ENCODE data around the gene LSM2.
"Not testable (repeated sequence)": the region's sequence is repeated elsewhere in the genome, so short reads cannot be mapped to it uniquely, and the experiment has no call there.

The LSM2 gene

DNA sequence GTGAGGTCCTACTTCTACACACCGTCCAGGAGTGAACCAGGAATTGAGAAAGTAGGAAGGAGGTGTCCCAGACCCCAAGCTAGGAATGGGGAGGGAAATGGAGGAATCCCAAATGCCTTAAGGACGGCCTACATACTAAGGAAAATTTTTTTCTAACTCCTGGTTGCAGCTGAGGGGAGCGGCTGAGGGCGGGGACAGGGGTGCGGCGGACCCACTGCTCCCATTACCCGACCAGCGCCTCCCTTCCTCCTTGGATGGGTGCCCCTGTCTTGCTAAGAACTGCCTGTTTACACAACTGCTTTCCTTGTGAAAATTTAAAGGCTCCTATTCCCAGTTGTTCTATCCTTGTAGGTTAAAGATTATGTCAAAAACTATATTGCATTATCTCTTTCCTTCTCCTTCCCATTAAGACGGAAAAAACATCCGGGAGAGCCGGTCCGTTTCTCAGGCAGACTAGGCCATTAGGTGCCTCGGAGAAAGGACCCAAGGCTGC, 20.1 kb upstream of the LSM2 start:
- peak in 1 of 2 experiments; percentile 65 for DNase-seq

DNA sequence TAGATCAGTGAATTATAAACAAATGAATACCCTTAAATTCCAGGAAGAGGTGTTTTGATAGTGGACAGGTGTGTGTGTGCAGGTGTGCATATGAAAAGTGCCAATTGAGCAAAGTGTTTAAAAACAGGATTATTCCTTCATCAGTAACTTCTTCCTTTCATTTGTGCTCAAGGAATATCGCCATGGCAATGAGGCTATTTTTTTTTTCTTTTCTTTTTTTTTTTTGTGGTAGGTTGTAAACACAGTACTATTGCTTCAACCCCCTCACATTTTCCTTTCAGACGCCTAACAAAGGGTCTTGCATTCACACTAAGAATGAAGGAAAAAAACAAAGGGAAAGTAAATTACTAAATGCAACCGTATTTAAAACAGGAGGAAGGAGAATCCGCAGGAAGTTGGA, 18.8 kb upstream of the LSM2 start:
- no peak for DNase-seq

DNA sequence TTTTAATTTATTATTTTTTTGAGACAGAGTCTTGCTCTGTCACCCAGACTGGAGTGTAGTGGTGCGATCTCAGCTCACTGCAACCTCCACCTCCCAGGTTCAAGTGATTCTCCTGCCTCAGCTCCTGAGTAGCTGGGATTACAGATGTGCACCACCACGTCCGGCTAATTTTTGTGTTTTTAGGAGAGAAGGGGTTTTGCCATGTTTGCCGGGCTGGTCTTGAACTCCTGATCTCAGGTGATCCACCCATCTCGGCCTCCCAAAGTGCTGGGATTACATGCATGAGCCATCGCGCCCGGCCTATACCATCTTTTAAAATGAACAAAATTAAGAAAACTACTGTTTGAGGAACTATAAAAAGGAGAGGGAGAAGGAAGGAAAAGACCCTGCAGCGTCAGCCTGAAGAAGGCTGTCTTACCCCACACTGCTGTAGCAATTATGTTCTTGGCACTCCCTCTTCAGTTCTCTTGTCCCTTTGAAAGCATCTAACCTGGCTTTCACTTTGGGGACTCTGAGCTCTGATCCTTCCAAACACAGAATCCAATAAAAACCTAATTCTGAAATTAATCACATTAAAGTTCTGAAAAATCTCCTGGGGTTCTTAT, 16.9 kb upstream of the LSM2 start:
- not testable (repeated sequence) for DNase-seq

DNA sequence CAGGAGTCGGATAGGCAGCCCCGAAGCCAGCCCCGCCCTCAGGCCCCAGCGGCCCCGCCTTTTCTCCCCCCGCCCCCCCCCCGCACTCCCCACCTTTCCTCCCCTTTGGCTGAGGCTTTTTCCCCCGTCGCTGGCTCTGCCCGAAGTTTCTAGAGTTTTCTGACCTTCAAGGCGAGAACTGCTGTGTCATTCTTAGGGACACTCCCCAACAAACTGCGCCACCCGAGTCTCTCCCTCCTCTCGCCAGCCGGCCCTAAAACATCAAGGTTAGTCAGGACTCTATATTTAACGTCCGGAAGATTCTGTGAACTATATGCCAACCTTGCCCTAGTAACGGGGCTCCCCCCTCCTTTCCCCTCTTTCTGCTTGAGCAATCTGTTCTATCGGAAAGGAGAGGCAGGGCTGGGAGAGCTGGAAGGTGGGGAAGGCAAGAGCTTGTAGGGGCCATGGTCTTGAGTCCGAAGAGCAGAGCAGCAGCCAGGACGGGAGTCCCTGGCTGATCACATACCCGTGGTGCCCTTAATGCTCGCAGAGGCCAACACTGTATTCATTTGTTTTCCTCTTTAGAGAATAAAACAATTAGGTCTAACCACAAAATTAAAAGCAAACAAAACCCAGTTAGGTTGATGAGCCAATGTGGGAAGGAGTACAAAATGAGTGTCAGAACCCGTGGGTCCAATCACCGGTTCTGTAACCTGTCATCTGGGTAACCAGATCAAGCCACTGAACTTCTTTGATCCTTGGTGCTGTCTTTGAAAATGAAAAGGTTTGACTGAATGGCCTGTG, 15.5 kb upstream of the LSM2 start:
- DNase-seq = no peak

DNA sequence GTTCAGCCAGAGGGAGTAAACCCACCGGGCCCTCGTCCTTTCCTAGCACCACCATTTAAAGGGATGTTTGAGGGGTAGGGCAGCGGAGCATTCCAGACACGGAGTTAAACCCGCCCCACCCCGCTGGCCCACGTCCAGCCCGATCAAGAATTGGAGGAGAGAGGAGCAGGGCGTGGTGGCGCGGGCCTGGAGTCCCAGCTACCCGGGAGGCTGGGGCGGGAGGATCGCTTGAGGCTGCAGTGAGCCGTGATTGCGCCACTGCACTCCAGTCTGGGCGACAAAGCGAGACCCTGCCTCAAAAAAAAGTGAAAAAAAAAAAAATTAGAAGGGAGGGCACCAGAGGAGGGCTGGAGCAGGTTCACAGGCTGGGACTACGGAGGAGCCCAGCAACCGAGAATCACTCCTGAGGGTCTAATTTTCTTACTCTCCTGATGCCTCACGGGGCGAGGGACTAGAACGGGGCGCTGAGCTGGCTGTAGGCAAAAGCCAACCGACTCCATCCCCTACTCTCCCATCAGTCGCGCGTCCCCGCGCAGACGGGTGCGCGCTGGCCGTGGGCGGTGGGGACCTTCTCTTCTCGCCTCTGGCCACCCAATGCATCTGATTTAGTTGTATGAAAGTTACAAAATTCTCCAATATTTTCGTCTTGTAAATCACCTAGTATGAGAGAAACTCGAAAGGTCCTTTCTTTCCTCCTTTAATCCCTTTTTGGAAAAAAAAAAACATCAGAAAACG, 14.7 kb upstream of the LSM2 start:
- peak in 1 of 2 experiments; percentile 5 for DNase-seq

DNA sequence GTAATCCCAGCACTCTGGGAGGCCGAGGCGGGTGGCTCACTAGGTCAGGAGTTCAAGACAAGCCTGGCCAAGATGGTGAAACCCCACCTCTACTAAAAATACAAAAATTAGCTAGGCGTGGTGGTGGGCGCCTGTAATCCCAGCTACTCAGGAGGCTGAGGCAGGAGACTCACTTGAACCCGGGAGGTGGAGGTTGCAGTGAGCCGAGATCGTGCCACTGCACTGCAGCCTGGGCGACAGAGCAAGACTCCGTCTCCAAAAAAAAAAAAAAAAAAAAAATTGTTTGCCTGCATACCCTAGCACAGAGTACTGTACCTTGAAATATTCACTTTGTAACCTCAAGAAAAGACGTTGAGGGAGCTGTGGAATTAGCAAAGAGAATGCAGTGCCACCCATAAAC, 13.6 kb upstream of the LSM2 start:
- DNase-seq = not testable (repeated sequence)

DNA sequence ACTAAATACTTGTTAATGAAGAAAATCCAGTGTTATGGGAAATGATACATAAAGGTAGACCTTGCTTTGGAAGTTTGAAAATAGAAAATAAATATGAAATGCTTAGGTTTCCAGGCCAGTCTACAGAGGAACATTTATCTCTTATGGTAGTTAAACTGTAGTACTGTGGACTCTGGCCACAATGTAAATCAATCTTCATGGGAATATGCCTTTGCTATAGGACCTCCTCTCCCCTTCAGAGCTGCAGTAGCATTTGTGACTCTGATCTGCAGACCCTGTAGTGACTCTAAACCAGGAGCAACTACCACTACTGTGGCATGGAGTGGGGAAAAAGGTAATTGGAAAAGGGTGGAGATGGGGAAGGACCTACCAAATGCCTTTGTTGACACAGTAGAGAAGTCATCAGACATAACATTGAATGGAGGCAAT, 13.1 kb upstream of the LSM2 start:
- no peak for DNase-seq

DNA sequence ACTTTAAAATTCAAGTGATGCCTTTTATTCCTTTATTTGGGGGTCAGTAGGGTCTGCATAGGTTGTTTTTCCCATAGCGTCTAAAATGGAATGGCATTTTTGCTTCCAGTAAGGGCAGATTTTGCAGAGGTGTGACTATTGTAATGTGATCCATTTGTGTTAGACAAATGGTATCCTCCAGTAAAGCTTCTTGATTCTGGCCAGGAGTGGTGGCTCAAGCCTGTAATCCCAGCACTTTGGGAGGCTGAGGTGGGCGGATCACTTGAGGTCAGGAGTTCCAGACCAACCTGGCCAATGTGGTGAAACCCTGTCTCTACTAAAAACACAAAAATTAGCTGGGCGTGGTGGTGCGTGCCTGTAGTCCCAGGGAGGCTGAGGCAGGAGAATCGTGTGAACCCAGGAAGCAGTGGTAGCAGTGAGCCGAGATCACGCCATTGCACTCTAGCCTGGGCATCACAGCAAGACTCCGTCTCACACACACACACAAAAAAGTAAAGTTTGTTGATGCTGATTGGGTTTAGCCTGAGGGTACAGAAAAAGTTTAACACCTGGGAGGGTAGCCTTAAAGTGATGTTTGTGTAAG, 11.3 kb upstream of the LSM2 start:
- DNase-seq = not testable (repeated sequence)

DNA sequence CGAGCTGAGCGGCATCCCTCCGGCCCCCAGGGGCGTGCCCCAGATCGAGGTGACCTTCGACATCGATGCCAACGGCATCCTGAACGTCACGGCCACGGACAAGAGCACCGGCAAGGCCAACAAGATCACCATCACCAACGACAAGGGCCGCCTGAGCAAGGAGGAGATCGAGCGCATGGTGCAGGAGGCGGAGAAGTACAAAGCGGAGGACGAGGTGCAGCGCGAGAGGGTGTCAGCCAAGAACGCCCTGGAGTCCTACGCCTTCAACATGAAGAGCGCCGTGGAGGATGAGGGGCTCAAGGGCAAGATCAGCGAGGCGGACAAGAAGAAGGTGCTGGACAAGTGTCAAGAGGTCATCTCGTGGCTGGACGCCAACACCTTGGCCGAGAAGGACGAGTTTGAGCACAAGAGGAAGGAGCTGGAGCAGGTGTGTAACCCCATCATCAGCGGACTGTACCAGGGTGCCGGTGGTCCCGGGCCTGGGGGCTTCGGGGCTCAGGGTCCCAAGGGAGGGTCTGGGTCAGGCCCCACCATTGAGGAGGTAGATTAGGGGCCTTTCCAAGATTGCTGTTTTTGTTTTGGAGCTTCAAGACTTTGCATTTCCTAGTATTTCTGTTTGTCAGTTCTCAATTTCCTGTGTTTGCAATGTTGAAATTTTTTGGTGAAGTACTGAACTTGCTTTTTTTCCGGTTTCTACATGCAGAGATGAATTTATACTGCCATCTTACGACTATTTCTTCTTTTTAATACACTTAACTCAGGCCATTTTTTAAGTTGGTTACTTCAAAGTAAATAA, 10.6 kb upstream of the LSM2 start:
- not testable (repeated sequence) for DNase-seq

DNA sequence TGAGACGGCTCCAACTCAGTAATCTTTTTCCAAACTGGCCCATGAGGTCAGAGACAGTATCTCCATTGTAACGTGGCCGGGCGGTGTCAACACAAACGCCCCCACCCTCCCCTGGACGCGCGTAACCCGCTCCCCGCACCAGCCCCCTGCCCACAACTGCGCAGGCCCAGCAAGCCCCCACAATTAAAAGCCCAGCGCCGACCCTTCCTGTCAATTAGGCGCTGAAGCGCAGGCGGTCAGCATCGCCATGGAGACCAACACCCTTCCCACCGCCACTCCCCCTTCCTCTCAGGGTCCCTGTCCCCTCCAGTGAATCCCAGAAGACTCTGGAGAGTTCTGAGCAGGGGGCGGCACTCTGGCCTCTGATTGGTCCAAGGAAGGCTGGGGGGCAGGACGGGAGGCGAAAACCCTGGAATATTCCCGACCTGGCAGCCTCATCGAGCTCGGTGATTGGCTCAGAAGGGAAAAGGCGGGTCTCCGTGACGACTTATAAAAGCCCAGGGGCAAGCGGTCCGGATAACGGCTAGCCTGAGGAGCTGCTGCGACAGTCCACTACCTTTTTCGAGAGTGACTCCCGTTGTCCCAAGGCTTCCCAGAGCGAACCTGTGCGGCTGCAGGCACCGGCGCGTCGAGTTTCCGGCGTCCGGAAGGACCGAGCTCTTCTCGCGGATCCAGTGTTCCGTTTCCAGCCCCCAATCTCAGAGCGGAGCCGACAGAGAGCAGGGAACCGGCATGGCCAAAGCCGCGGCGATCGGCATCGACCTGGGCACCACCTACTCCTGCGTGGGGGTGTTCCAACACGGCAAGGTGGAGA, 8.5 kb upstream of the LSM2 start, which contains the start of the genes HSPA1A and HSPA1L:
Gene HSPA1A, plus strand, starts transcription at position 519 of the 814 bp plus-strand sequence. Its CDS starts 214 bp downstream, at position 733.
Gene HSPA1L, minus strand, starts transcription at position 259 of the 814 bp plus-strand sequence. CDS start 3,311 bp downstream, outside the sequence.
- peak; percentile 82 to 92 for DNase-seq

DNA sequence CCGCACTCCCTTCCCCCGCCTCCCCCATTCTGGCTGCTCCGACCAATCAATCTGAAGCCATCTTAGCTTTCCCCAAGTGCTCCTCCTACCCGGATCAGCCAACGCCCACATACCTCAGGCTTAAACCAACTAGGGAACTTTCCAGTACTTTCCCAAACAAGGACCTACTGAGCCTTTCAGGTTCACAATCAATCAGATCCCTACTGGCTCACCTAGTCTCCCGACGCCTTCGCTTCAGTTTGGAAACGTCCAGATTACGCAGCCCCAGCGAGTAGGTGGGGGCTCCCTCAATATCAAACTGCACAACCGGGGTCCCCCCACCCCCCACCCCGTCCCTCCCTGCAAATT, 7.9 kb upstream of the LSM2 start:
- peak; percentile 68 to 90 for DNase-seq

DNA sequence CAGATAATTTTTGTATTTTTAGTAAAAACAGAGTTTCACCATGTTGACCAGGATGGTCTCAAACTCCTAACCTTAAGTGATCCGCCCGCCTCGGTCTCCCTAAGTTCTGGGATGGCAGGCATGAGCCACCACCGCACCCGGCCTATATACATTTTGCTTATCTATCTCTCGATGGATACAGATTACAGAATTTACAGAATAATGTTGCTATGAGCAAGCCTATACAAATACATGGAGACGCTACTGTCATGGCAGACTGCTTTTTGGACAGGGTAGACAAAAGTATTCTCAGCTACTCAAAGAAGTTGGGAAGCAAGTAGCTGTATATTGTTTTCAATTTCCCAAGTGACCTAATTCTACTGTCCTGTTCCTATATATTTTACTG, 6.7 kb upstream of the LSM2 start:
- no peak for DNase-seq

DNA sequence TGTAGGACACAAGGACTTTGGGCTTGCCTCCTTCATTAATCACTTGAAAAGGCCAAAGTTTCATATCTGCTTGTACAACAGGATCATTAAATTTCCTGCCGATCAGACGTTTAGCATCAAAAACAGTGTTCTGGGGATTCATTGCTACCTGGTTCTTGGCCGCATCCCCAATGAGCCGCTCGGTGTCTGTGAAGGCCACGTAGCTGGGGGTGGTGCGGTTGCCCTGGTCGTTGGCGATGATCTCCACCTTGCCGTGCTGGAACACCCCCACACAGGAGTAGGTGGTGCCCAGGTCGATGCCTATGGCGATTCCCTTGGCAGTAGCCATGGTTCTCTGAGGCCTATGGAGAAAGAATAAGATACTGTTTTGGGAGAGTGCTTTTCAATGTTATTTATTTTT, 4.9 kb upstream of the LSM2 start:
- DNase-seq = no peak

DNA sequence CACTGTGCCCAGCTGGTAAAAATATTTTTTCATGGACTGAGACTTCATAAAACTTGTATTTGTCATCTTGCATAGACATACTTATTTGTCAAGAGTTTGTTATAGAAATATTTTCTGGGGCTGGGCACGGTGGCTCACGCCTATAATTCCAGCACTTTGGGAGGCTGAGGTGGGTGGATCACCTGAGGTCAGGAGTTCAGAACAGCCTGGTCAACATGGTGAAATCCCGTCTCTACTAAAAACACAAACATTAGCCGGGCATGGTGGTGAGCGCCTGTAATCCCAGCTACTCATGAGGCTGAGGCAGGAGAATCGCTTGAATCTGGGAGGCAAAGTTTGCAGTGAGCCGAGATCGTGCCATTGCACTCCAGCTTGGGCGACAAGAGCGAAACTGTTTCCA, 1.8 kb upstream of the LSM2 start:
- DNase-seq = not testable (repeated sequence)

DNA sequence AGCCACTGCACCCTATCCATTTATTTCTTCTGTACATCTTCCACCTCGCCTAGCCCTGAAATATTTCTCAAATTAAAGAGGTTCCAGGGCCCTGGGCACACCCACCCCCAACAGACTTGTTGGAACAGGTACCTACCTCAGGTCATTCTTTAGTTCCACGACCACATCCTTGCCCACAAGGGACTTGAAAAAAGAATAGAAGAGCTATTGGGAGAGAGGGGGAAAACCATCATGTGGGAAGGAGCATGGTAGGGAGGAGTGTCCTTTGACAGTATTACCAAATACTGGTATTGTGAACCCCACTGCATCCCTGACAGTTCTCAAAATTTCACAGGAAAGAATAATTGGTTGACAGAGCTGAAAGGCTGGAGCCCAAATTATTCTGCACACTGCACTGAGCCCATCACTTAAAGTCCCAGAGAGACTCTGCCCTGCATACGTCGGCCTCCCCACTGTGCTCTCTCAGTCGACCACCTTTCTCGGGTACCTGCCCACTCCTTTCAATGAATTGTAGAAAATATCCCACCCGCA, 762 bp downstream of the LSM2 start:
- no peak for DNase-seq

DNA sequence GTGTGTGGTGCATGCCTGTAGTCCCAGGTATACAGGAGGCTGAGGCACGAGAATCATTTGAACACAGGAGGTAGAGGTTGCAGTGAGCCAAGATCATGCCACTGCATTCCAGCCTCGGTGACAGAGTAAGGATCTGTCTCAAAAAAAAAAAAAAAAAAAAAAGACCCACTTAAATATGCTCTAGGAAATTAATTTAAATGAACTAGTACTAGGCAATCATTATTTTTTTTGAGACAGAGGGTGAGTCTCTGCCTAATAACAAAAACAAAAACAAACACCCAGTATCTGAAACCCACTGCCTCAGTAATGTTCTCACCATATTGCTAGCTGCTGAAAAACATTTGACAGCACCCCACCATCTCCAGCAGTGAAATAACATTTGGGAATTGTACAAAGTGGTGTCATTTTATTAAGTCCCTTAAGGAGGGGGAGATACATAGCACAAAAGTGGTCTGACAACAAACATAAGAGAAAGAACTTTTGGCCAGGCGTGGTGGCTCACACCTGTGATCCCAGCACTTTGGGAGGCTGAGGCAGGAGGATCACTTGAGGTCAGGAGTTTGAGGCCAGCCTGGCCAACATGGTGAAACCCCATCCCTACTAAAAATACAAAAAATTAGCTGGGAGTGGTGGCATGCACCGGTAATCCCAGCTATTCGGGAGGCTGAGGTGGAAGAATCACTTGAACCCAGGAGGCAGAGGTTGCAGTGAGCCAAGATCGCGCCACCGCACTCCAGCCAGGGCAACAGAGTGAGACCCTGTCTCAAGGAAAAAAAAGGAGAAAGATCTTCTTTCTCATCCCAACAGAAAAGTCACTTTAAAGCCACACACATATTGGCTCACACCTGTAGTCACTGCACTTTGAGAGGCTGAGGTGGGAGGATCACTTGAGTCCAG, 5.5 kb downstream of the LSM2 start:
- not testable (repeated sequence) for DNase-seq

DNA sequence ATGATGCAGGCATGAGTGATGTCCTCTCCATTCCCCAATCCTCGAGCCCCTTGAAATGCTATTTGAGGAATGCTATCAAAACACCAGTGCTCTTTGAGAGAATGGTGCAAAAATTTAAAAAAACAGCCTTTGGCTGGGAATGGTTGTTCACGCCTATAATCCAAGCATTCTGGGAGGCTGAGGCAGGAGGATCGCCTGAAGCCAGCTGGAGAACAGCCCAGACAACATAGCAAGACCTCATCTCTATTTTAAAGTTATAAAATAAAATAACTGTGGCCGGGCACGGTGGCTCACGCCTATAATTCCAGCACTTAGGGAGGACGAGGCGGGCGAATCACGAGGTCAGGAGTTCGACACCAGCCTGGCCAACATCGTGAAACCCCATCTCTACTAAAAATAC, 7.0 kb downstream of the LSM2 start:
- no peak for DNase-seq

DNA sequence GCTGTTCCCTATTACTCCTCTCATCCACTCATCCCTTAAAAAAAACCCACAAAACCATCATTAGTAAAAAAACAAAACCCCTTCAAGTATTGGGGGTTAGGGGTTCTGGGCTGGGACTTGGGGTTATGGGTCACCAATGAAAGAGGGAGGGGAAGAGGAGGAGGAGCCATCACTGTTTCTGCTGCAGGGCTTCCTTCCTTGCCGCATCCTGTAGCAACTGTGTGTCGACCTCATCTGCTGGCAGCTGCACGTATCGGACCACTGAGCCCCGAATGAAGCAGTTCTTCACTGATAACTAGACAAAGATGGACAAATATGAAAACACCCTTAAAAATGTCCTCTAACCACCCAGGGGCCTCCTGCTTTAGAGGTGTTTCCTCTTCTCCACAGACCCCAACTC, 9.2 kb downstream of the LSM2 start:
- DNase-seq = no peak

DNA sequence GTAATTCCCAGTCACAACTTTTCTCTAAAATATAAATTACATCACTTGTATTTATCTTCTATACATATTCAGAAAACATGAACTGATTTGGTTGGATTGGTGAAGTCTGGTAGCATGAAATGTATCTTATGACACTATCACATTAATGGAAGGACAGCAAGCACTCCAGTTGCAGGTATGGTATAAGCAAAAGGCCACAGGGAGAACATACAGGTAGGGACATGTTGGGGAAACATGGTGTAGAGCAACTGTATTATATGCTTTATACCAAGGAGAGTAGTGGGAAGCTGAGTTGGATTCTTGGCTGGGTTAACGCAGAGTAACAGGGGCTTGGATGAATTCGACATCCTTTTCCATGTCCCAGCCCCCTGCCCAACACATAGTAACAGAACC, 9.8 kb downstream of the LSM2 start:
- DNase-seq = no peak

All from NCI-H187 (cell line).